GM19035 (cell line): Measurements from ENCODE around the gene GTF2F2.

ENCODE experiments used
- ATAC-seq: cut with Tn5 transposase; IDR thresholded peaks from one replicate; pipeline ENCODE4 v1.9.1; 2021; ENCODE audit not compliant: unreplicated experiment

The GTF2F2 gene

GRCh38 chr13:45299194-45299593, 178.9 kb downstream of the GTF2F2 start:
- no peak for ATAC-seq

GRCh38 chr13:45300190-45300985, 180.1 kb downstream of the GTF2F2 start:
- no peak for ATAC-seq

GRCh38 chr13:45301263-45301662, 181.0 kb downstream of the GTF2F2 start:
- no peak for ATAC-seq

GRCh38 chr13:45302507-45302906, 182.2 kb downstream of the GTF2F2 start:
- ATAC-seq, result no peak

DNA sequence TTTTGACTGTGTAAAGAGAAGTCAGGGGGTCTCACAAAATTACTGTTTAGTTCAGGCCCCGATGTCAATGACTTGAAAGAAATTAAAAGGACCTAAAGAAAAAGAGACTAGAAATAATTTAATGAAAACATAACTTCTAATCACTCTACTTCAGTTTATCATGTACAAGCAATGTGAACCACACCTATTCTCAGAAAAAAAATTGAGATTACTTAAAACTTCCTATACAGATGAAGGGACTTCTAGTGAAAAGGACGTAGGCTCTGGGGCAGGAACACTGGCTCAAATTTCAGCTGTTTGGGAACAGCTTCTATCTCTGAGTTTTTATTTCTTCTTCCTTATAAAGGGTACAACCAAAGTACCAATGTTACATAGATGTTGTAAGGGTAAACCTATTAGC, 182.7 kb downstream of the GTF2F2 start:
- ATAC-seq, result no peak

DNA sequence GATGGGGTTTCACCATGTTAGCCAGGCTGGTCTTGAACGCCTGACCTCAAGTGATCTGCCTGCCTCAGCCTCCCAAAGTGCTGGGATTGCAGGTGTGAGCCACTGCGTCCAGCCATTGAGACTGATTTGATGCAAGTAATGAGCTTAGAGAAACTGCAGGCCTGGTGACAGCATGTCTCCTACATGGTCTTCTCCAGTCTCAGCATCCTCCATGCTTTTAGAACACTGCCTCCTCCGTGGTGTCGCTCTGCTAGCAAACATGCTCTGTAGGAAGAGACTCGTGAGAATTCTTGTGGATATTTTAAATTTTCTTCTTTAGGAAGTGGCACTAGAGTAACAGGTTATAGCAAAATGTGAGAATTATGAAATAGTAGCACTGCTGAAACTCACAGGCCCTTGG, 183.6 kb downstream of the GTF2F2 start:
- ATAC-seq, result no peak

- no peak for ATAC-seq
Measured at GRCh38 chr13:45305079-45305478, 184.8 kb downstream of the GTF2F2 start.

- no peak for ATAC-seq
Measured at GRCh38 chr13:45306966-45307365, 186.7 kb downstream of the GTF2F2 start.

DNA sequence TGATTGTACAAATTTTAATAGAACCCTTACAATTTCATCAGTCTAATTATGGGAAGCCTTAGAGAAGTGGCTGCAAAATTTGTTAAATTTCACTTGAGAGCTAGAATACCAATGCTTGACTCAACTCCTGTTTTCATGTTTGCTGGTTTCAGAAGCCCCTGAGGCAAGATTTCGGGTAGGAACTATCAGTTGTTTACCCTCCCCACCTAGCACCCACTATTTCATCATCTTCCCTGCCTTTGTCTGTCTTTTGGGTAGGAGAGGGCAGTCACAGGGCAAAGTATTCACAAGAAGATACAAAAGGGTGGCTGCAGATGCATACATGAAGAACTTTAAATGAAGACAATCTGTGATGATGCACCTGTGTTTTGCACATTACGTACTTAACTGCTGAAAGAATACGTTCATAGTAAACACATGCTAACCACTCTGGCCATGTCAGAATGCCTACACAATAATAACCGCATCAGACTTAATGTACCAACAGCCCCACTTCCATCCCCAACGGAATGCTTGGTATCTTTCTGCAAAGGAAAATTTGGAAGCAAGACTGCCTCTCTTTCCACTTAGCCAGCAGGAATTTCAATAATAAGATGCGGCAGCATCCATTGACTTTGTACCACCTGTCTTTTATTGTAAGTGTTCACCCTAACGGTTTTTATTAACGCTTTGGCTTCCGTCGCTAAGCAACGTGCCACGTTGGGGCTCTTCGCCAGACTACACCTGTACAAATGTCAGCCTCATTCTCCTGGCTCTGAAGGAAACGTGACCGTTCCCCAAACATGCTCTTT, 190.2 kb downstream of the GTF2F2 start:
- ATAC-seq, result no peak

DNA sequence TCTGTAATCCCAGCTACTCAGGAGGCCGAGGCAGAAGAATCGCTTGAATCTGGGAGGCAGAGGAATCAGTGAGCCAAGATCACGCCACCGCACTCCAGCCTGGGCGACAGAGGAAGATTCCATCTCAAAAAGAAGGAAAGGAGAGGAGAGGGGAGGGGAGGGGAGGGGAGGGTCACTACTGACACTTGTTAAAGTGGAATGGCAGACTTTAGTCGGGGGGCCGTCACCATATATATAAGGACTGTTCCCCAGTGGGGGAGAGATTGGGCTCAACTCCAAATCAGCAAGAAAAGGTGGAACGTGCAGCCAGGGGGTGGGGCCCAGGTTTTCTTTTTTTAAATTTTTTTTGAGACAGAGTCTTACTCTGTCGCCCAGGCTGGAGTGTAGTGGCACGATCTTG, 194.5 kb downstream of the GTF2F2 start:
- ATAC-seq, result no peak

DNA sequence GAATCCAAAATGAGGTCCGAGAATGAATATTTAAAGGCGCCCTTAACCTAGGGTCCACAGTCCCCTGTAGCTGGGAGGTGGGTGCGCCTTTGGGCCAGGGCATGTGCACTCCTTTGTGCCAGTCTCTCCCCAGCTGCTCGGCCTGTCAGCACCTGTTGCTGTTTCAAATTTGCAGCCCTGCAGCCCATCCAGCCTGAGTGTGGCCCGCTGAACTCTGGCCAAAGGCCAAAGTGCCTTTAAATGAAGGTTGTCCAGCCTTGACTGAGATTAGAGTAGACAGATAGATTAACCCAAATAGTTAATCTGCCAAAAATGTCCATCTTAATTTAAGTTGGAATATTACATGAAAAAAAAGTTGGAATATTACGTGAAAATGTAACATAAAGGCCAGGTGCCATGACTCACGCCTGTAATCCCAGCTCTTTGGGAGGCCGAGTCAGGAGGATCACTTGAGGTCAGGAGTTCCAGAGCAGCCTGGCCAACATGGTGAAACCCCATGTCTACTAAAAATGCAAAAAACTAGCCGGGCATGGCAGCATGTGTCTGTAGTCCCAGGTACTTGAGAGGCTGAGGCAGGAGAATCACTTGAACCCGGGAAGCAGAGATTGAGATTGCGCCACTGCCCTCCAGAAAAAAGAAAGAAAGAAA, 195.3 kb downstream of the GTF2F2 start:
- no peak for ATAC-seq

- ATAC-seq, result no peak
Measured at GRCh38 chr13:45316338-45316737, 196.0 kb downstream of the GTF2F2 start.

DNA sequence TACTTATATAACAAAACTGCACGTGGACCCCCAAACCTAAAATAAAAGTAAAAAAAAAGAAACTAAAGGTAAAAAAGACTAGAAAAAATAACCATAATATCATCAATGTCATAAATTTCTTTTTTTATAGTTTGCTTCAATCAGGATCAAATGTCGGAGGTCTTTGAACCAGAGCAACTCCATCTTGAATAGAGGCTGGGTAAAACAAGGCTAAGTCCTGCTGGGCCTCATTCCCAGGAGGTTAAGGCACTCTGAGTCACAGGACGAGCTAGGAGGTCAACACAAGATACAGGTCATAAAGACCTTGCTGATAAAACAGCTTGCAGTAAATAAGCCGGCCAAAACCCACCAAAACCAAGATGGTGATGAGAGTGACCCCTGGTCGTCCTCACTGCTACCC, 196.7 kb downstream of the GTF2F2 start:
- ATAC-seq, result no peak

- ATAC-seq, result no peak
Measured at GRCh38 chr13:45320876-45321629, 200.7 kb downstream of the GTF2F2 start.

- ATAC-seq, result no peak
Measured at GRCh38 chr13:45325806-45326205, 205.5 kb downstream of the GTF2F2 start.

DNA sequence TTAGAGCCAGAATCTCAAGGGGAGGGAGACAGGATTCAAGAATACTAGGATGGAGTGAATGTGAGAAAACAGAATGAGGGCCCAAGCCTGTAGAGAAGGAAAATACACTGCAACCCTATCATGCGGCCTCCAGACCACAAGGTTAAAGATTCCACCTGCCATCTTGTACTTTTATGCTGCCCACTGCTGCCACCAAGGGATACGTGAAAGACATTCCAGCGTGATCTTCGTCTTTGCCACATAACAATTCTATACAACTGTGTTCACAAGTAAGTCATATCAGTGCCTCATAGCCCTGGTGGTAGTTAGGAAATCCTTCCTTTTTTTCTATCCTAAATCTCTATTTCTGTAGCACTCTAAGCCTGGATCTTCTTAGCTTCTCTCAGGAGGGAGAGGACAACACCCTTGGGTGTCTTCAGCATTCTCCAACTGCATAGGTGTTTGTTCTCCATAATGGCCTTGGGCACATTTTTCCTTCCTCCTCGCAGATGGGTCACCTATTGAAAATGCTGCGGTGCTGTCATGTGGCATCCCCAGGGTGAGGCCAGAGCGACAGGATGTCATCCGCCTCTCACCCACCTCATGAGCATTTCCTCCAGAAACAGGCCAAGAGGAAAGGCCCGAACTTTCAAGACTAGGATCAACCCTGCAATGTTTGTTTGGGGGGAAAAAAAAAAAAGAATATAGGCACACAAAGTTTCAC, 207.1 kb downstream of the GTF2F2 start:
- no peak for ATAC-seq

GRCh38 chr13:45328661-45329111, 208.4 kb downstream of the GTF2F2 start:
- no peak for ATAC-seq

GRCh38 chr13:45331123-45331619, 210.9 kb downstream of the GTF2F2 start:
- ATAC-seq, result no peak

DNA sequence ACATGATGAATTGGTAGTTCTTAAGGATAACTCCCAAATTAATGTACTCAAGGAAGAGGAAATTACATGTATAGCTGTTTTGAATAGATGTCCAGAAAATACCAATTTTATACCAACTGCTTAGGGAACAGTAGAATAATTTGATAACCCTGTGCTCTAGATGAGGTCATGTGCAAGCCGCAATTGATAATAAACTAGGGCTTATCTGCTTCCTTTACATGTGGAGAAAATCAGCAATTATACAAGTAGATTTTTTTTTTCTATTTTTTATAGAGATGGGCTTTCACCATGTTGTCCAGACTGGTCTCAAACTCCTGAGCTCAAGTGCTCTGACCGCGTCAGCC, 211.4 kb downstream of the GTF2F2 start:
- no peak for ATAC-seq
